Activated CD4-positive, CD25-positive, alpha-beta regulatory T cell treated with anti-CD3 and anti-CD28 coated beads, Interleukin-2, amount 50 U/mL, for 24 hours (primary cell): ENCODE data around the gene SMAD2.
"Not testable (repeated sequence)": the region's sequence is repeated elsewhere in the genome, so short reads cannot be mapped to it uniquely, and the experiment has no call there.

Source experiments
- ATAC-seq, 2 donors: fragments of 150-1000 bp; cut with Tn5 transposase; one replicate each; pipeline ENCODE4 v1.10.0; 2021; ENCODE audit warnings: mild to moderate bottlenecking in 1 of 2, moderate library complexity in 1 of 2

SMAD2 gene

DNA sequence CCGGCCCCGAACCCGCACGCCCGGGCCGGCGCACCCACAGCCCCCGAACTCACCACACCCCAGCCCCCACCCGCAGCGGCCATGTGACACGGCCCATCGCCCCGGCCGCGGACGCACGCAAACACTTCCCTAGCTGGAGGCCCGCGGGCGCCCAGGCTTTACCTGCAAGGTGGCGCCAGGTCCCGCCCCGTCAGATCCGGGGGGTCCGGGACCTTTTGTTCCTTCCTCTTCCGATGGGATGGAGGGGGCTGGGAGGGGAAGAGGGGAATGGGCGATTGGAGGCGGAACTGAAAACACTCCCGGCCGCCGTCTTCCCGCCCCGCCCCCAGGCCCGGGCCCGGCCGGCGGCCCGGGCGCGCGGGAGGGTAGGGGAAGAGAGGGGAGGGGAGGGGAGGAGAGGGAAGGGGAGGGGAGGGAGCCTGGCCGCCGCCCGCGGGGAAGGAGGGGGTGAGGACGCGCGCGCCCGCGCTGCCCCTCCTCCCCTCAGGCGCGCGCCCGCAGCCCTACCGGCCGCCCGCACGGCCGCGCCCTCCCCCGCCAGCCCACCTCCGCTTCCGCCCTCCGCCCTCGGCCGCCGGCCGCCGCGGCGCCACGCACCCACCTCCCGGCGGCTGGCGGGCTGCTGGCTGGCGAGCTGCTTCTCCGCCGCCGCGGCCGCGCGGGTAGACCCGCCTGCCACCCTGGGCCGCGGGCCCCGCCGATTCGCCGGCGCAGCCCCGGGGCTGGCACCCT lies at the start of gene SMAD2:
Gene SMAD2 (minus strand): TSS at position 461 of the 732 bp plus-strand sequence. CDS start 33,903 bp downstream, outside the sequence.
- ATAC-seq, result peak; percentile 76 to 83

DNA sequence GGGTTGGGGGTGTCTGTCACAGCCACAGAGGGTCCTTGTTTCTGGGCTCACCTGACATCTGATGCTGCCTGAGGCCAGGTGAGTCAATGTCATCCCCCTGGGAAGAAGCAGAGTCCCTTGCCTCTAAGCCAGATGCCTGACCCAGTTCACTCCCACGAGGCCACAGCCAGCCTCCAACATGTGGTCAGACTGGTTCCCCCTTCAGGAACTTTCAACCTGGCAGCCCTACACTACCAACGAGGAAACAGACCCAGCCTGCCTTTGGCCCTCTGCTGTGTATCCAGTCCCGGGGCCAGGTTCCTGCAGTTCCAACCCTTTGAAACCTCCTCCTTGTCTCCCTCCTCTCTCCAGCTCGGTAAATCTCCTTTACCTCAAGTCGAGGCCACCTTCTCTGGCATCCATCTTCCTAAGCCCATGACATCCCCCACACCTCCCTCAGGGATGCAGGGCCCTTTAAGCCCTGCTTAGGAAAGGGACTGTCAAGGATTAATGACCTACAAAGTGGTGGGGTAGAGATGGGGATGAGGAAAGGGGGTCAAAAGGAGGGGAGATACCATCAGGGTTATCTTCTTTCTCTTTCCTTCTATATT lies 49.2 kb upstream of the SMAD2 start:
- ATAC-seq, result no peak

- ATAC-seq, result no peak
These were observed 48.1 kb upstream of the SMAD2 start for GRCh38 chr18:47978603-47979002.

DNA sequence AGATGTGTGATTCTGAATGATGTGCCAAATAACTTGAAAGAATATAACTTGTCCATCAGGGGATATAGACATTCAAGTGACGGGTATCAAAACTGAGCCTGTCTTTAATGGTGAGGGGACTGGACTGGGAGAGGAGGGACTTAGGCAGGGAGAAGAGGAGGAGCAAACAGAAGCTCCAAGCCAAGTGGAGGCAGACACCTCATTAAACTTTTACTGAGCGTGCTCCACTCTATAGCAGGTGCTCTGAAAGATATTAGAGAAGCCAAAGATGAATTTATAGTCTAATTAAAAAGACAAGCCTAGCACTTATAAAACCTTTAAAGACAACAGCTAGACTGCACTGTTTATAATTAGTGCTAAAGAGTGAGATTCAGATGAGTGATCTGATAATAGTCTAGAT lies 47.7 kb upstream of the SMAD2 start:
- no peak for ATAC-seq

GRCh38 chr18:47975701-47976100 lies 45.2 kb upstream of the SMAD2 start:
- ATAC-seq, result no peak

DNA sequence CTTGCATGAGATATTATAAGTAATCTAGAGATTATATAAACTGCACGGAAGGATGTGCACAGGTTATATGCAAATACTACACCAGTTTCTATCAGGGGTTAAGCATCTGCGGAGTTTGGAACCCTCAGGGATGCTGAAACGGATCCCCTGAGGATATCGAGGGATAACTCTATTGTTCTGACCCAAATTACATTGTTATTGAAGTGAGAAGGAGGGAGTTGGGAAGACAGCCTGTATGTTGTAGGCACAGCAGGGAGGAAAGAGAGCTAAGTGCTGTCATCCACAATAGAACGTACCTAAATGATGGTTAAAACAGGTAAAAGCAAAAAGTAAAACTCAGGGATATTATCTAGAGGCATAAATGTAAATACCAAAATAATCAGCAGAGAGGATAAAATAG lies 44.6 kb upstream of the SMAD2 start:
- no peak for ATAC-seq

GRCh38 chr18:47970664-47971531 lies 40.4 kb upstream of the SMAD2 start:
- ATAC-seq, result peak in 1 of 2 donors; percentile 17

DNA sequence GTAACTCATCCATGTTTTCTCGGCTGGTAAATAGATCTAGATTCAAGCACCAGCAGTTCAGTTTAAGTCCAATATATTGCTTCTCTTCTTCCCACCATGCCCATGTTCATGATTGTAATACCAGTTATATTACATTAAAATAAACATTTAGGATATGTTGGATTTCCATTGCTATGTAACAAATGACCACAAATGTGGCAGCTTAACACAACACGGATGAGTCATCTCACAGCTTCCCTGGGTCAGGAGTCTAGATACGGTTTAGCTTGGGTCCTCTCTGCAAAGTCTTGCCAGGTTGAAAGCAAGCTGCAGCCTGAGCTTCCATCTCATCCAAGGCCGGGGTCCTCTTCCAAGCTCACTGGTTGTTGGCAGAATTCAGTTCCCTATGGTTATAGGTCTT lies 39.4 kb upstream of the SMAD2 start:
- ATAC-seq, result no peak

GRCh38 chr18:47968721-47969120 lies 38.3 kb upstream of the SMAD2 start:
- ATAC-seq, result no peak

GRCh38 chr18:47968006-47968676 lies 37.7 kb upstream of the SMAD2 start:
- ATAC-seq, result no peak

GRCh38 chr18:47964053-47964452 lies 33.6 kb upstream of the SMAD2 start:
- ATAC-seq, result no peak

GRCh38 chr18:47961003-47961402 lies 30.5 kb upstream of the SMAD2 start:
- ATAC-seq, result not testable (repeated sequence)

GRCh38 chr18:47953471-47953931 lies 23.0 kb upstream of the SMAD2 start:
- ATAC-seq, result peak; percentile 25 to 51

- no peak for ATAC-seq
These were observed 20.1 kb upstream of the SMAD2 start for GRCh38 chr18:47950511-47950910.

DNA sequence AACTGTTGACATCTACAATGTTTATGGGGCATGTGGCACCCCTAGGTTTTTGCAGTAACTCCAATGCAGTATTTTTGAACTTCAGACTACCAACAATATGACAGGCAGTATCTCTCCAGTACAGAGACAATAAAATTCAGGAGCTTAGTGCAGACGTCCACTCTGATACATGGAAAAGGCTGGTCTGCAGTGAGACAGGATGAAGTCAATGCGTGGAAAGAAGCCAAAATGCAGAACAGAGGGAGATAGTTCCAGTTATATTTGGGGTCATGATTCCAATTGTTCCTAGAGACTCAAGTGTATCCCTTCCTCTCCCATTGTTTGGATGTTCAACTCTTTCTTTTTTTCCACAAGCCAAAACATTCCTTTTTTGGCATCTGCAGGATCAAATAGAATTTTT lies 18.7 kb upstream of the SMAD2 start:
- ATAC-seq, result no peak

- ATAC-seq, result no peak
These were observed 16.4 kb upstream of the SMAD2 start for GRCh38 chr18:47946889-47947288.

DNA sequence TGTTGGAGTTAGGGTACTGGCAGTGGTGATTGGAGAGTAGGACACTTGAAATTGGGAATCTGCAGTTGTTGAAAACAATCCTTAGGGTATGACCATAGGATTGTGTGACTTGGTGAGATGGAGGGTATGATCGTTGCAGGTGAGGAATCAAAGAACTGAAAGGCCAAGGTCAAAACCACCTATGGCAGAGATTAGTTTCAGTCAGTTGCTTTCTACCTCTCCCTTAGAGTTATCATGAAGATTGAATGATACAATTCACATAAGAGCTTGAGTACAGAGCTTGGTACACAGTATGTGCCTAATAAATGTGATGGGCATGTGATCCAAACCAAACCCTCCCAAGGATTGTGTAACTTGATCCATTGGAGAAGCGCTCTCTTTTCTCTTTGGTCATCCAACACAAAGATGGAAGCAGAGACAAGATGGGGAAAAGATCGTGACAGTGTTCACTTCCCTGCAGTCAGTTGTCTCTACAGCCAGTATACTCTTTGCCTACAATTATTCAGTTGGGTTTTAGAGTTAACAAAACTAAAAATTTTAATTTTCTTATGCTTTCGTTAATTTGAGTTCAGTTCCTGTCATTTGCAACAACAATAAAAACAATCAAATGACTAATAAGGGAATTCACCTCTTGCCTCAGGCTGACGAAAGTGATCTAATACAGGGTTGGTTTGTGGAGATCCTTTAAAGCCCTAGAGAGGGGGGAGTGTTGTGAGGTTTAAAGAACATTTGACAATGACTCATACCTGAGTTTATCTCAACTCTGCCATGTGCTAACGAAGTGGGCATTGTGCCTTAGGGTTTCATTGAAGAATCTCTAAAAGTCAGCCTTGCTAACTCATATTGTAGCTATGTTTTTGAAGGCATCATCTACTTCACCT lies 14.8 kb upstream of the SMAD2 start:
- peak; percentile 98 for ATAC-seq

DNA sequence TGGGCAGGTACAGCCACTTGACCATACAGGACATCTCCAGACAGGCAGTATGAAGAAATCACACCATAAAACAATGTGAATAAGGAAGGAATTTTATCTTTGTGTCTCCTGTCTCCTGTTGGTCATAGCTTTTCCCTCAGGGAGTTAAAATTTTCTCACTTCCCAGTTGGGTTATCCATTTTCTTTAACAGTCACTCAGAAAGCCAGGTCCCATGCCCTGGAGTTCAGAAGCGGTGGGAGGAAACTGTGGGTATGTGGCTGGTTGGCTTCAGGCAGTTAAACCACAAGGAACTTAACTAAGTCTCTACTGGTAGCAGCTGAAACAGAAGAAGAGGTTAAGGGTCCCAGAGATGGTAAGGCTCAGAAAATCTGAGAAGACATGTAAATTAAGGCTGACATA lies 6.5 kb upstream of the SMAD2 start:
- no peak for ATAC-seq

DNA sequence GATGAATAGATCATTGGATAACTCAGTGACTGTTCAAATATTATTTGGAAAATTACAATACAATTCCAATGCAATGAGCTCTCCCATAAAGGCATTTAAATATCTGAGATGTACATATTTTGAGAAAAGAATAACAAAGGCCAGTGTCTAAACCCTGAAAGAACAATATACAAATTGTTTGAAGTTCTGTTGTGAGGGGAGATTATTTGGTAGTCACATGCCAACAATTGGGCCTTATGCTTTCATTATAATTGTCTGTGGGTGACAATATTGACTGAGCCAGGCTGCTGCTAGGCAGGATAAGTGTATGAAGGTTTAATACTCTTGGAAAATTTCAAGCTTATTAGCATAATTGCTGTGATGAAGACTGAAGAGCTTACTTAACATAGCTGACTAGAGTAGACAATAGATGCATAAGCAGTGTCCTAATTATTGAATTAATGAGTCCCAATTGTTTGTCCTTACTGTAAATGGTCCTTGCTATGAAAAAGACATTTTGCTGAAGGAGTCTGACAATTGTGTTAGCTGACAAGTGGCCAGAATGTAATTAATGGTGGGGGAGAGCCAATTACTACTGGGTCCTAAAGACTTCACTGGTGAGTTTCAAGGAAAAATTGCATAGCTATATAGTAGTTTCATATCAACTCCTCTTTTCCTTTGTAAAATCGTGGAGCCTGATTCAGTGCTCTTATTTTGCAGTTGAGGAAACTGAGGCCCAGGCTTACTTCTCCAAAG lies 5.0 kb upstream of the SMAD2 start:
- ATAC-seq, result no peak

- no peak for ATAC-seq
These were observed 2.1 kb upstream of the SMAD2 start for GRCh38 chr18:47932603-47933002.

GRCh38 chr18:47932190-47932589 lies 1.7 kb upstream of the SMAD2 start:
- ATAC-seq, result no peak
